HG03520 (cell line): ENCODE data around the gene ACTRT3.
"Not testable (repeated sequence)": the region's sequence is repeated elsewhere in the genome, so short reads cannot be mapped to it uniquely, and the experiment has no call there.

Experiments used
- ATAC-seq: cut with Tn5 transposase; IDR thresholded peaks from one replicate; pipeline ENCODE4 v1.9.1; 2021; ENCODE audit warnings: mild to moderate bottlenecking, moderate library complexity; ENCODE audit not compliant: unreplicated experiment

The ACTRT3 gene

GRCh38 chr3:169772897-169773816 is 3.8 kb upstream of the ACTRT3 start, which contains the start of gene MYNN:
MYNN (plus strand) TSS chr3:169773396; CDS start chr3:169774296, 900 bp downstream.
- peak; percentile 76 for ATAC-seq

- no peak for ATAC-seq
Observed at GRCh38 chr3:169772305-169772896, 3.0 kb upstream of the ACTRT3 start.

GRCh38 chr3:169771497-169772304 is 2.3 kb upstream of the ACTRT3 start:
- ATAC-seq = no peak

DNA sequence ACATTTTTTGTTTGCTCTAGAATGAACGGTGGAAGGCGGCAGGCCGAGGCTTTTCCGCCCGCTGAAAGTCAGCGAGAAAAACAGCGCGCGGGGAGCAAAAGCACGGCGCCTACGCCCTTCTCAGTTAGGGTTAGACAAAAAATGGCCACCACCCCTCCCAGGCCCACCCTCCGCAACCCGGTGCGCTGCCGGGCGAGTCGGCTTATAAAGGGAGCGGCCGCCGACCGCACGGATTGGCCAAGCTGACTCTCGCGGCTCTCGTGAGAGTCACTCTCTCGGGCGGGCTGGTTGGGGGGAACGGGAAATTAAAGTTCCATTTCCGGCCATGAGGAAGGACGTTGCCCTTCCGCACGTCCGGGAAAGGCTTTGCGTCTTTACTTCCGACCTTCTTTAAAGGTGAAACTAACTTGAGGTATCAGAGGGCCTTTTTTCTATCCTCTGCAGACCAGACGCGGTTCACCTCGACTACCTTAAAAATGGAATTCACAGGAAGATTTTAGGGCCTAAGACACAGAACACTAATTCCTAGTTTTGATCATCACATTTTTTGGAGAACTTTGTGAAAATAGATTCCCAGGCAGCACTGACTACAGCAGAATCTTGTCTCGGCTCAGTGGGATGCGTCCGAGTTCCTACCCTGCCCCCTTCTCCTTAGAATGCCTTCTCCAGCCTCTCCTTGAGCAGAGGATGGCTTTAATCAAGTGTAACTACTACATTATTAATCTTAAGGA is 4.3 kb downstream of the ACTRT3 start, which contains the start of gene TERC:
Gene TERC (minus strand): TSS at position 179 of the 731 bp plus-strand sequence.
- ATAC-seq = peak; percentile 75

- peak; percentile 23 for ATAC-seq
Observed at GRCh38 chr3:169764312-169764881, 5.0 kb downstream of the ACTRT3 start.

DNA sequence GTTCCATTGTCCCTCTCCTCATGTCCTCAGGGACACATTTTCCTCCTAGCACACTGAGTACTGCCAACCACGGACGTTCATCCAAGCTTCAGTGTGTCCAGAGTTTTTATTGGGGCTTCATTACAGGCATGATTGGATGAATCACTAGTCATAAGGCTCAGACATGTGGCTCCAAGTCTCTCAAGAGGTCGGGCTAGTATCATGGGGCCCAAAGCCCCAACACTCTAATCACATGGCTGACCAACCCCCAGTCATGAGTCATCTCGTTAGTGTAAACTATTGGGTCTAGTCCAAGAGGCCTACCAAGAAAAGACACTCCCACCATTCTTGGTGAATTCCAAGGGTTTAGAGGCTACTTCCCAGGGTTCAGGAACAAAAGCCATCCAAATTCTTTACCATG is 8.9 kb downstream of the ACTRT3 start:
- ATAC-seq = no peak

DNA sequence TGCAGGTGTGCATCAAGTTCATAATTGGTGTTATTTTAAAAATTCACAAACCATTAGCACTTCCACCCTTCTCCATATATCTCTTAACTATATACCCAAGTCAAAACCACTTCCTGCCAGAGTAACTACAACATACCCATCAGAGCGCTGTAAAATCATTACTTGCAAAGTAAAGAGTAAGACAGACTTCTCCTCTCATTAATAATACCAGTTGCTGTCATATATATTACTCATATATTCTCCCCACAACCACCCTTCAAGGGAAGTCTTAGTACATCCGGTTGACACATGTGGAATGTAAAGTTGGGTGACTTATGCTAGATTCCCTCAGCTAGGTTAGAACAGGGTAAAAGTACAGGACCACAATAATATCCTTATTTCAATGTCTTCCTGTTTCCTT is 10.1 kb downstream of the ACTRT3 start:
- peak; percentile 60 for ATAC-seq

- no peak for ATAC-seq
Observed at GRCh38 chr3:169758359-169758994, 10.9 kb downstream of the ACTRT3 start.

DNA sequence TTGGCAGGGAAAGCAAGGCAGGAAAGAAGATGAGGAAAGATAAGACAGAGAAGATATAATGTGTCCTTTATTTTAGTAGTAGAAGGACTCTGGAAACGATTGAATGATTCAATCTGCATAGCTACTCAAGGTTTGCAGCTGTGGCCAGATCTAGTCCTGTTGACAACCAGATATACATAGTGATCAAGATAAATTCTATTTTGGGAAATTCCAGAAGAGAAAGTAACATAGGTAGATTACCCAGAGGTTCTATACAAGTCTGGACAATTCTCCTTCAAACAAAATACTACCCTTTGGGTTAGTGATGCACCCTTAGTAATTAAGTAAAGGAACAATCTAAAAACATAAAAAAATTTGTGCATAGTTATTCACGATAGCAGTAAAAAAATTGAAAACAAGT is 13.9 kb downstream of the ACTRT3 start:
- ATAC-seq = no peak

DNA sequence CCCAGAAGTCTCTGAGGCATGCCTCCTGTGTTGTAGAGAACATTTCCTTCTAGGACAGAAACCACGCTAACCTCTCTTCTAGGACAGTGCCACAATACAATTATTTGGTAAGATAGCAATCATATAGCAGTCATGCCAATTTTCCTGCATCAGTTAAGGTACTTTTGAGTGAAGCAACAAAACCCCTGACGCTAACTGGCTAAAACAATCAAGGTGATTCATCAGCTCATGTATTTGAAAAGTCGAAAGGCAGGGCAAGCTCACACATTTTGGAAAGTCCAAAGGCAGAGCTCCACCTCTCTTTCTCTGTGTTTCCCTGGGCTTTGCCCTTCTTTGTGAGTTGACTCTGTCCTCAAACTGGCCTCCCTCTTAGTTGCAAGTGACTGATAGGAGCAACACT is 14.7 kb downstream of the ACTRT3 start:
- no peak for ATAC-seq

GRCh38 chr3:169751875-169752274 is 17.5 kb downstream of the ACTRT3 start:
- ATAC-seq = no peak

GRCh38 chr3:169750665-169751064 is 18.7 kb downstream of the ACTRT3 start:
- no peak for ATAC-seq

DNA sequence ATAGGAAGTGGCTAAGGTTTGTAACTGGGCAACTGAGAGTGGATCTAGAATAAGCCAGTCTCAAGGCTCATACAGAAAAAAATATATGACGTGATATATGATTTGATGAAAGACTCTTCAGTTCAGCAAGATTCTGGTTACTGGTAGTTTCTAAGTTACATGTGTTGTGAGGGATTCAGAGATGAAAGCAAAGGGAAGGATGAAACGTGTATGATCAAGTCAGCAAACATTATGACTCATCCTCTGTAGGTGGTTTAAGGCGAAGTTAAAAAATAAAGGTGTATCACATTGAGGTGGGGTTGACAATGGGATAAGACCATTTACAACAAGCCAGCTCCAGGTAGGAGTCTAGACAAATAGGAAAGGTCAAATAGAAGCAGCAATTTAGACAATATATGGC is 20.7 kb downstream of the ACTRT3 start:
- ATAC-seq = peak; percentile 44

DNA sequence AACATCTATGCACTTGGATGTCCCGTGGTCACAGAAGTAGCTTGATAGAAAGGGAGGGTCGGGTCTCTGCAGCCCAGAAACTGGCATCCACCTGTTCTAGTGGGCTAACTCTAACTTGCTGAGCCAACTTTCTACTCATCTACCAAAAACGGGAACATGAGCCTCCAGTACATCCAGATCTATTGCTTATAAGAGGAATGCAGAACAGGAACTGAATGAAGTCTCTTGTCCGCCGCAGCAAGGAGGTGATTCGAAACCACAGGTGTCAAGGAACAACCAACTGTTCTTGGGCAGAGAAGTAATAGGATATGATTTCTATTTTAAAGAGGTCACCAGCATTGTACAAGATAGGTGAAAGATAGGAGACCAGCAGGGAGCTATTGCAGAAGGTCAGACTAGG is 22.4 kb downstream of the ACTRT3 start:
- ATAC-seq = no peak

DNA sequence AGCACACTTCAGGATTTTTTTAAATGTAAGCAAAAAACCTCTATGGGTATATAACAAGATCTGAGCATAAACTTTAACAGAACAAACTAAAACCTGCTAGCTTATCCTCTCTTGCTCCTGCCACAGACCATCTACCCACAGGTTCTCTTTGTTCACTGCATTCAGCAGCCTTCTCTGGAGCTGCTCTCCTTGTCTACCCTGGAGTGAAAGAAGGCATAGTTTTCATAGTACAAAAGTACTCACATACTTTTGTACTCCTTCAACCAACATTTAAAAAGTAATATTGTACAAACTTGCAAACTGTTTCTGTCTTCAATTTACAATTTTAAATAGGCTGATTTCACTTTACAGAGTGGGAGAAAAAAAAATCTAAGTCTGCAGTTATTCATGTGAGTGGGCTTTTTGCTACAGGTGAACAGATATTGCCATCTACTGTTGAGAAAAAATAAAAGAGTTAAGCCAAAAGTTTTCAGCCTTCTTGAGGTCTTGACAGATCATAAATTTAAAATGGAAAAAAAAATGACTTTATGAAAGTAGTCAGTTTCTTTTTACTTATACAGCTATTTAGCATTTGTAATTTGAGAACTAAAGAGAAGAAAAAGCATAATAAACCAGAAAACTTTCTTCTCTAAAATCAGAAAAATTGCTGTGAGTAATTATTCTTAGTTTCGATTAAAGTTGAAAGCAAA is 24.9 kb downstream of the ACTRT3 start:
- no peak for ATAC-seq

GRCh38 chr3:169739067-169739466 is 30.3 kb downstream of the ACTRT3 start:
- ATAC-seq = no peak

GRCh38 chr3:169731857-169732256 is 37.5 kb downstream of the ACTRT3 start:
- not testable (repeated sequence) for ATAC-seq

GRCh38 chr3:169722724-169723123 is 46.6 kb downstream of the ACTRT3 start:
- no peak for ATAC-seq

DNA sequence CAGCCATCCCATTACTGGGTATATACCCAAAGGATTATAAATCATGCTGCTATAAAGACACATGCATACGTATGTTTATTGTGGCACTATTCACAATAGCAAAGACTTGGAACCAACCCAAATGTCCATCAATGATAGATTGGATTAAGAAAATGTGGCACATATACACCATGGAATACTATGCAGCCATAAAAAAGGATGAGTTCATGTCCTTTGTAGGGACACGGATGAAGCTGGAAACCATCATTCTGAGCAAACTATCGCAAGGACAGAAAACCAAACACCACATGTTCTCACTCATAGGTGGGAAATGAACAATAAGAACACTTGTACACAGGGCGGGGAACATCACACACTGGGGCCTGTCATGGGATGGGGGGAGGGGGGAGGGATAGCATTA is 50.9 kb downstream of the ACTRT3 start:
- ATAC-seq = not testable (repeated sequence)
